ENCODE data around the gene ADAM12. TPM values are rescaled to one million over a fixed set of nuclear protein-coding genes. Genes with fewer than 3 reads are reported as not detected.

Gene ADAM12
- total RNA-seq, 1 donor from 2014 or later, result 82.4 TPM

- TF ChIP-seq, protein P1, sequence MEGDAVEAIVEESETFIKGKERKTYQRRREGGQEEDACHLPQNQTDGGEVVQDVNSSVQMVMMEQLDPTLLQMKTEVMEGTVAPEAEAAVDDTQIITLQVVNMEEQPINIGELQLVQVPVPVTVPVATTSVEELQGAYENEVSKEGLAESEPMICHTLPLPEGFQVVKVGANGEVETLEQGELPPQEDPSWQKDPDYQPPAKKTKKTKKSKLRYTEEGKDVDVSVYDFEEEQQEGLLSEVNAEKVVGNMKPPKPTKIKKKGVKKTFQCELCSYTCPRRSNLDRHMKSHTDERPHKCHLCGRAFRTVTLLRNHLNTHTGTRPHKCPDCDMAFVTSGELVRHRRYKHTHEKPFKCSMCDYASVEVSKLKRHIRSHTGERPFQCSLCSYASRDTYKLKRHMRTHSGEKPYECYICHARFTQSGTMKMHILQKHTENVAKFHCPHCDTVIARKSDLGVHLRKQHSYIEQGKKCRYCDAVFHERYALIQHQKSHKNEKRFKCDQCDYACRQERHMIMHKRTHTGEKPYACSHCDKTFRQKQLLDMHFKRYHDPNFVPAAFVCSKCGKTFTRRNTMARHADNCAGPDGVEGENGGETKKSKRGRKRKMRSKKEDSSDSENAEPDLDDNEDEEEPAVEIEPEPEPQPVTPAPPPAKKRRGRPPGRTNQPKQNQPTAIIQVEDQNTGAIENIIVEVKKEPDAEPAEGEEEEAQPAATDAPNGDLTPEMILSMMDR (conservative IDR thresholded peaks at IDR 0.05), result no peak
- H3K27ac Mint-ChIP-seq (ENCODE audit: unreplicated experiment), result no peak overlapping the region
- no peak overlapping the region for H3K4me3 Mint-ChIP-seq
- H3K27me3 Mint-ChIP-seq (ENCODE audit: low read depth), result no peaks in the 10 kb centered on the region
- no peak for DNase-seq (ENCODE audit: low read depth, low spot score)
- H3K36me3 Mint-ChIP-seq (ENCODE audit: low read depth), result peaks cover 14% of the 10 kb centered on the region
- peaks cover 44% of the 10 kb centered on the region for H3K4me1 Mint-ChIP-seq
- no peaks in the 10 kb centered on the region for H3K9me3 Mint-ChIP-seq
These were observed 326.8 kb downstream of the ADAM12 start for GRCh38 chr10:126061526-126061925.

GRCh38 chr10:126060261-126060931 lies 327.9 kb downstream of the ADAM12 start:
- Mint-ChIP-seq H3K27me3 (ENCODE audit: low read depth) (no peaks in the 10 kb centered on the region), H3K36me3 (ENCODE audit: low read depth) (peaks cover 19% of the 10 kb centered on the region), H3K27ac (ENCODE audit: unreplicated experiment) (peak overlapping the region; percentile 64), H3K4me3 (no peak overlapping the region), H3K9me3 (no peaks in the 10 kb centered on the region), H3K4me1 (peaks cover 44% of the 10 kb centered on the region)
- TF ChIP-seq, protein P1 (conservative IDR thresholded peaks at IDR 0.05), result no peak
- no peak for DNase-seq (ENCODE audit: low read depth, low spot score)

DNA sequence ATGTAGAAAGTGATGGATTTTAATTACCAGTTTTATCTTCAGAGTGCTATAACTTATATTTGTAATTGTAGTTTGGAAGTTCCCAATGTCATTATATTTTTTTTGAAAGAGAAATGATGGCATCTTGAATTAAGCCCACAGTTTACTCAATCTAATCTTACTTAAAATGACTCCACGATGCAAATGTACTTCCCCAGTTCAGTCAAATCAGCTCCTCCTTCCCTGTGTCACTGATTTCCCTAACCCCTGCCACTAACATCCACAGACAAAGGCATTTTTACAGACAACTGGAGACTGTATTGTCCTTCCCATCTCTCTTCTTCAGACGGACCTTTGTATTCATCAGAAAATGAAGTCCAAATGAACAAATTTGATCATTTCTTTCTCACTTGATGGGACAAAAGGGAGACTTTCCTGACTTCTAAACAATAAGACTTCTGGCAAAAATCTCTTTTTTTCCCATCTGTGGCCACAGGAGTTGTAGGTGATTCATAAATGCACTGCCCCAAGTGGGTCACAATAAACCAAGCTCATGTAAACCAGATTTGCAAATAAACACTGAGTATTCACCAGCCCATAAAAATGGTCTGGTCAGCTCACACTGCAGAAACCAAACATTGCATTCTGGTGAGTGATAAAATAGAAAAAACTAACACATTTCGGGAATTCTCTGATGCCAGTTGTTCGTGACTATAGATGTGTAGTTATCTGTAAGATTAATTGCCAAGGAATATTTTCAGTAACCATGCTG lies 329.0 kb downstream of the ADAM12 start:
- no peak for DNase-seq (ENCODE audit: low read depth, low spot score)
- H3K27ac Mint-ChIP-seq (ENCODE audit: unreplicated experiment), result peak overlapping the region; percentile 39
- TF ChIP-seq, protein P1 (conservative IDR thresholded peaks at IDR 0.05), result no peak
- no peaks in the 10 kb centered on the region for H3K9me3 Mint-ChIP-seq
- H3K4me1 Mint-ChIP-seq, result peaks cover 44% of the 10 kb centered on the region
- H3K4me3 Mint-ChIP-seq, result no peak overlapping the region
- H3K36me3 Mint-ChIP-seq (ENCODE audit: low read depth), result peaks cover 19% of the 10 kb centered on the region
- no peaks in the 10 kb centered on the region for H3K27me3 Mint-ChIP-seq (ENCODE audit: low read depth)

- H3K4me1 Mint-ChIP-seq, result peaks cover 42% of the 10 kb centered on the region
- no peak for DNase-seq (ENCODE audit: low read depth, low spot score)
- no peaks in the 10 kb centered on the region for H3K9me3 Mint-ChIP-seq
- no peaks in the 10 kb centered on the region for H3K27me3 Mint-ChIP-seq (ENCODE audit: low read depth)
- TF ChIP-seq, protein P1 (conservative IDR thresholded peaks at IDR 0.05), result no peak
- H3K4me3 Mint-ChIP-seq, result peak overlapping the region; percentile 24
- peaks cover 18% of the 10 kb centered on the region for H3K36me3 Mint-ChIP-seq (ENCODE audit: low read depth)
- no peak overlapping the region for H3K27ac Mint-ChIP-seq (ENCODE audit: unreplicated experiment)
These were observed 329.8 kb downstream of the ADAM12 start for GRCh38 chr10:126058507-126058906.

DNA sequence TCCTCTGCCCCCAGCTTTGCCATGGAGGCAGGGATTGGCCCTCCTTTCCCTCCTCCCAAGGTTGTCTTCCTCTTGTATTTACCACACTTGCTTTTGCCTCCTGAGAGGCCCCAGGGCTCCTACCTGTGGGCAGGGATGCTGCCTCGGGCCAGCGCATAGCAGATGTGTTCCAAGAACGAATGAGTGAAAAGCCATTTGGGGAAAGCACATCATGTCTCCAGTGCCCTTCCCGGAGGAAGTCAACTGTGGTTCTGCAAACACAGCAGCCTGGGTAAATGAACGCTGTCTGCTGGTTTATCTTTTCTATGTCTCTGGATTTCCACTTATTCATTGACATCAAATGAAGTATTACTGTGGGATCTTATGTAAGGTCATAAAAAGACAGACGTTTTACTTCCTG lies 330.2 kb downstream of the ADAM12 start:
- TF ChIP-seq, protein P1 (conservative IDR thresholded peaks at IDR 0.05), result no peak
- Mint-ChIP-seq H3K9me3 (no peaks in the 10 kb centered on the region), H3K4me1 (peaks cover 38% of the 10 kb centered on the region), H3K27me3 (ENCODE audit: low read depth) (no peaks in the 10 kb centered on the region), H3K4me3 (peak overlapping the region; percentile 24), H3K36me3 (ENCODE audit: low read depth) (peaks cover 16% of the 10 kb centered on the region), H3K27ac (ENCODE audit: unreplicated experiment) (no peak overlapping the region)
- DNase-seq (ENCODE audit: low read depth, low spot score), result no peak

Measured in neural crest cell (in vitro differentiated cells).